Measurements from ENCODE around the gene LYRM4.

DNA sequence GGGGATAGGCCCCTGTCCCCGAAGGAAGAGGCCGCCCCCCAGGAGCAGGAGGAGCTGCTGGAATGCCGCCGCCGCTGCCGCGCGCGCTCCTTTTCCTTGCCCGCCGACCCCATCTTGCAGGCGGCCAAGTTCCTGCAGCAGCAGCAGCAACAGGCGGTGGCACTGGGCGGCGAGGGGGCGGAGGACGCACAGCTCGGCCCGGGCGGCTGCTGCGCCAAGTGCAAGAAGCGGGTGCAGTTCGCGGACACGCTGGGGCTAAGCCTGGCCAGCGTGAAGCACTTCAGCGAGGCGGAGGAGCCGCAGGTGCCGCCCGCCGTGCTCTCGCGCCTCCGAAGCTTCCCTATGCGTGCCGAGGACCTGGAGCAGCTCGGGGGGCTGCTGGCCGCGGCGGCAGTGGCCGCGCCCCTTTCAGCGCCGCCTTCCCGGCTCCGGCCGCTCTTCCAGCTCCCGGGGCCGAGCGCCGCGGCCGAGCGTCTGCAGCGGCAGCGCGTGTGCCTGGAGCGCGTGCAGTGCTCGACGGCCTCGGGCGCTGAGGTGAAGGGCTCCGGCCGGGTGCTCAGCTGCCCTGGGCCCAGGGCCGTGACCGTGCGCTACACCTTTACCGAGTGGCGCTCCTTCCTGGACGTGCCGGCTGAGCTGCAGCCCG is 175.0 kb downstream of the LYRM4 start:
- TF ChIP-seq, protein P1, sequence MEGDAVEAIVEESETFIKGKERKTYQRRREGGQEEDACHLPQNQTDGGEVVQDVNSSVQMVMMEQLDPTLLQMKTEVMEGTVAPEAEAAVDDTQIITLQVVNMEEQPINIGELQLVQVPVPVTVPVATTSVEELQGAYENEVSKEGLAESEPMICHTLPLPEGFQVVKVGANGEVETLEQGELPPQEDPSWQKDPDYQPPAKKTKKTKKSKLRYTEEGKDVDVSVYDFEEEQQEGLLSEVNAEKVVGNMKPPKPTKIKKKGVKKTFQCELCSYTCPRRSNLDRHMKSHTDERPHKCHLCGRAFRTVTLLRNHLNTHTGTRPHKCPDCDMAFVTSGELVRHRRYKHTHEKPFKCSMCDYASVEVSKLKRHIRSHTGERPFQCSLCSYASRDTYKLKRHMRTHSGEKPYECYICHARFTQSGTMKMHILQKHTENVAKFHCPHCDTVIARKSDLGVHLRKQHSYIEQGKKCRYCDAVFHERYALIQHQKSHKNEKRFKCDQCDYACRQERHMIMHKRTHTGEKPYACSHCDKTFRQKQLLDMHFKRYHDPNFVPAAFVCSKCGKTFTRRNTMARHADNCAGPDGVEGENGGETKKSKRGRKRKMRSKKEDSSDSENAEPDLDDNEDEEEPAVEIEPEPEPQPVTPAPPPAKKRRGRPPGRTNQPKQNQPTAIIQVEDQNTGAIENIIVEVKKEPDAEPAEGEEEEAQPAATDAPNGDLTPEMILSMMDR (conservative IDR thresholded peaks at IDR 0.05), result no peak
- TF ChIP-seq EZH2 (IDR thresholded peaks at IDR 0.05; ENCODE audit: low read depth), result no peak
